GF-D8 (cell line): Measurements from ENCODE around the gene COPA.
A peak's percentile ranks its signal among the peaks of the same experiment; 100 is the strongest.
"Not testable (repeated sequence)": the region's sequence is repeated elsewhere in the genome, so short reads cannot be mapped to it uniquely, and the experiment has no call there.

ENCODE experiments used
- DNase-seq: peaks from one replicate; lab custom pipeline; 2025; lab: John Stamatoyannopoulos, UW

COPA gene

DNA sequence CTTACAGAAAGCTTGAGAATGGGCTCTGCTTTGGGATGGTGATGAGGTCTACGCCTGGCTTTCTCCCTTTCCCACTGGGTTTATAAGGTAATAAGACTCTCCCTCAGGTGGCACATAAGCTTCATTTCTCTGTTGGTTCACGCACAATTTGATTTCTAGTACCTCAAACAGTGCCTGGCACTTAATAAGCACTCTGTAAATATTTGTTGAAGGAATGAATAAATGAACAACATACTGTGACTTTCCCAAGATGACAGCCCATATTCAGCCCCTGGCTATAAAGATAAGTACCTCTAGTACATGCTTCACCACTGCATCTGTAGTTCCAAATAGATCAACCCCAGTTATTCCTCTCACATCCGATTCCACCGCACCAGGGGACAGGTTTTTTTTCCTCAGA lies 17.8 kb downstream of the COPA start:
- DNase-seq: no peak

DNA sequence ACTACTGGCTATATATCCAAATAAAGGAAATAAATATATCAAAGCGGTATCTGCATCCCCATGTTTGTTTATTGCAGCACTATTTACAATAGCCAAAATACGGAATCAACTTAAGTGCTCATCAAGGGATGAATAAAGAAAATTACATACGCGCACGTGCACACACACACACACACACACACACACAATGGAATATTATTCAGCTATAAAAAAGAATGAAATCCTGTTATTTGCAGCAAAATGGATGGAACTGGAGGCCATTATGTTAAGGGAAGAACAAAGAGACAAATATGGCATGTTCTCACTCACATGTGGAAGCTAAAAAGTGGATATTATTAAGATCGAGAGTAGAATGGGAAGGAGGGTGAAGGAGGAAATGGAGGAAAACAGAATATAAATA lies 20.2 kb downstream of the COPA start:
- no peak for DNase-seq

DNA sequence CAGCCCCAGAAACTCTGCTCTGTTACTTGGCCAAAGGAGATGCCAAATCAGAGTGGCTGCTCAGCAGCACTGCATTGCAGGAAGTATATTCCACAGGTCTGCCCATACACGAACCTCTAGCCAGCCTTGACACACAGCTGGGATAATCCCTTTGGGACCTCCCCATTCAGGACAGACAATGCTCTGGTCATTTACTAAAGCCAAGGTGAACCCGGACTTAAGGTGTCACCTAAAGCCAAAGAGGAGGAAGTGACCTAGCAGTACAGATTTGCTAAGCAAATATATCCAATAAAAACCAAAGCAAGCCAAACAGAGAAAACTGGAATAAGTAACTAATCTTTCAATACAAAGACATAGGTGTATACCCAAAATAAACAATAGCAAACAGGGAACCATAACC lies 27.7 kb downstream of the COPA start:
- DNase-seq: no peak

DNA sequence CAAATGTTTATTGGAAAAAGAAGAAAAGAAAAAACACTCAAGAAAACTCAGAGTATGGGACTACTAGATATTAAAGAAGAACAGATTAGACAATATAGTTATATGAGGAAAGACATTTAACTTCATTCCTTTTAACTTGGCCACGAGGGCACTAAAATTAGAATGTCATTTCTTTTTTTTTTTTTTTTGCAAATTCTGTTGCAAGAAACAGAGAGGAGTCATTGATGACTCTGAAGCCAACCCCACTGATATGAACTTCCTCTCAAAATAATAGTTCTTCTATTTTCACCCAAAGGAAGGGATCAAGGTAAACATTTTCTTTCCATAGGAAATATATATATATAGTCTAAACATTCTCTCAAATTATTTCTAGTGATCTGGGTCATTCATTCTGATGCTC lies 33.5 kb downstream of the COPA start:
- DNase-seq: no peak

DNA sequence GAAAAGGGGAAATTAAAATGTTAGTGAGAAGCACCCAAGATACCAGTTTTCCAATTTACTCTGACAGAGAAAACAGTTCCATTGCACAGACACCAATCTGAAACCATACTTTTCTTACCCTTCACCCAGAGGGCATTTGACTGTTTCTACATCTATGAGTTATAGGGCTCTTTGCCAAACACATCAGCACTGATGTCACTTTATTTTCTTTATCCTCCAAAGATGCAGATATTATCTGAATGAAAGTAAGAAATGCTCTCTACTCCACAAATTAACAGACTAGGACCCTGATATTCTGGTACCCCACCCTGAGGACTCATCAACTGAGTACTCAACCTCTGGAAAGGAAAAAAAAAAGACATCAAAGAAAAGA lies 33.9 kb downstream of the COPA start:
- DNase-seq: no peak

DNA sequence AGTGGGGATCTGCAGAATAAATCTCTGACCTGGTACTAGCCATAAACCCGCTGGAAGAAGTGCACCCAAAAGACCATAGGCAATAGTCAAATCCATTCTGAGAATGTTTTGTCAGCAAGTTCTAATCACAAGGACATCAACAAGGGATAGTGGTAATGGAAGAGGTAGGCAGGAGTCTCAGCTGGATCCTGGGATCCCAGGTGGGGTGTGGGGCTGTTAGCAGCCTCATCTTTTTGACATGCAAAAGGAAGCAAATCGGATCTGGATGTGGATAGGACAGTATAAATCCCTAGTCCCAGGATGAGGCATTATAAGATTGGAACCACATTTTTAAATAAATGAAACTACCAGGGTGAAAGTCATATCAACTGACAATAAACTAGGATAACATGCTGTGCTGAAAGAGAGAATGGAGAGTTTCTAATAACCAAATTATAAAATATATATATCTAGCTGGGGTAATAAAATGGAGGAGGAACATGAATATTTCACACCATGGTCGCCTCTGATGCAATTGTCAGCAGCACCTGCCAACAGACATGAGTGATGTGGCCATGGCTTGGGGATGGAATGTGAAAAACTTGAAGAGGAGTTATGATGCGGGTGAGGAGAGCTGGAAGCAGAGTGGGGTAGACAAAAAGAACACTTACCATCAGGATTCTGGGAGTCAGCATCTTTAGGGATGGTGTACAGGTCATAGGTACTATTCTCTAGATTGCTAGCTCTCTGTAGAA lies 34.4 kb downstream of the COPA start:
- DNase-seq: no peak

DNA sequence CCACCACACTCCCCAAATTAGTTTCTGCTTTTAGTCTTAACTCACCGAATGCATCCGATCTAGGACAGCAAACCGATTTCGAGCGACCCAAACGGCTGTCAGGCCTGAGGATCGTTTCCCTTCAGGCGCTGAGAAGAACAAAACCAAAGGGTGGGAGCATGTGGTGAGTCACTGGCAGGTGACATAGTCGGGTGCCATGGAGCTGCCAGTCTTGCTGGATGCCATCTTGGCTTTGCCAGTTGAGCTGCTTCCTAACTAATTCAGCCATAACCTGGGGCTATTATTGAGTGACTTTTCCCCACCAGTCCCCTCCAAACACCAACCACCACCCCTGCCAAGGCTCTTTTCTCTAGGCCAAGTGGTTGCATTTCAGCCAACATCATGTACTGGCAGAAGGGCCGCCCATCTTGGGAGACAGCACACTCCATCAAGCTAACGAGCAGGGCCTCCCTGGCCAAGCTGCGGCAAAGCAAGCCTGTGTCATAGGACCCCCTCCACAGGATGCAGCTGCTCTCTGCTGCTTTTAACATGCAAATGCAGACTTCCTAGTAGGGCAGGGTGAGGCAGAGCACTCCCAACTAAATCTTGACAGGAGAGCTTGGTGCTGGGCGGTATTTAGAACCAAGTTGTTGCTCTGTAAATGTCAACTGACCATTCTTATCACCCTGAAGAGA lies 35.8 kb downstream of the COPA start:
- DNase-seq: no peak

DNA sequence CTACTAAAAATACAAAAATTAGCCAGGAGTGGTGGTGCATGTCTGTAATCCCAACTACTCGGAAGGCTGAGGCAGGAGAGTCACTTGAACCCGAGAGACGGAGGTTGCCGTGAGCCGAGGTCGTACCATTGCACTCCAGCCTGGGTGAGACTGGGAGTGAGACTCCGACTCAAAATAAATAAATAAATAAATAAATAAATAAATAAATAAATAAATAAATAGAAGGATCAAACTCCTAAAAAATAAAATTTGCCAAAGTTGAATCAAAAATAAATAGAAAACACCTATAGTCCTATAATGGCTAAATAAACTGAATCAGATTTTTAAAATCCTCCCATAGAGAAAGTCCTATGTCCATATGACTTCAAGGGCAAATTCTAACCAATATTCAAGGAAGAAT lies 42.9 kb downstream of the COPA start:
- DNase-seq: no peak

DNA sequence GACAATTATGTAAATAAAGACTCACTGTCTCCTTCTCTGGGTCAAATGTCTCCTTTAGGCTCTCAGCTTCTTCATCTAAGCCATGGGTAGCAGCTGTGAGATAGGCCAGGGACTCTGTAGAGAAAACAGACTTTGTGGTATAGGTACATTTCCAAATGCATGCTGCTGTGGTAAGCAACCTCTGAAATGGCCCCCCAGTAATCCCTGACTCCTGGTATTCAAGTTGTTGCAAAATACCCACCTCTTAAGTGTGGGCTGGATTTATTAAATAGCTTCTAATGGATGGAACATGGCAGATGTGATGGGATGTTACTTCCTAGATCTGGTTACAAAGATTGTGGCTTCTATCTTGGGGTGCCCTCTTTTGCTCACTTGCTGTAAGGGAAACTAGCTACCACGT lies 47.0 kb downstream of the COPA start:
- DNase-seq: no peak

DNA sequence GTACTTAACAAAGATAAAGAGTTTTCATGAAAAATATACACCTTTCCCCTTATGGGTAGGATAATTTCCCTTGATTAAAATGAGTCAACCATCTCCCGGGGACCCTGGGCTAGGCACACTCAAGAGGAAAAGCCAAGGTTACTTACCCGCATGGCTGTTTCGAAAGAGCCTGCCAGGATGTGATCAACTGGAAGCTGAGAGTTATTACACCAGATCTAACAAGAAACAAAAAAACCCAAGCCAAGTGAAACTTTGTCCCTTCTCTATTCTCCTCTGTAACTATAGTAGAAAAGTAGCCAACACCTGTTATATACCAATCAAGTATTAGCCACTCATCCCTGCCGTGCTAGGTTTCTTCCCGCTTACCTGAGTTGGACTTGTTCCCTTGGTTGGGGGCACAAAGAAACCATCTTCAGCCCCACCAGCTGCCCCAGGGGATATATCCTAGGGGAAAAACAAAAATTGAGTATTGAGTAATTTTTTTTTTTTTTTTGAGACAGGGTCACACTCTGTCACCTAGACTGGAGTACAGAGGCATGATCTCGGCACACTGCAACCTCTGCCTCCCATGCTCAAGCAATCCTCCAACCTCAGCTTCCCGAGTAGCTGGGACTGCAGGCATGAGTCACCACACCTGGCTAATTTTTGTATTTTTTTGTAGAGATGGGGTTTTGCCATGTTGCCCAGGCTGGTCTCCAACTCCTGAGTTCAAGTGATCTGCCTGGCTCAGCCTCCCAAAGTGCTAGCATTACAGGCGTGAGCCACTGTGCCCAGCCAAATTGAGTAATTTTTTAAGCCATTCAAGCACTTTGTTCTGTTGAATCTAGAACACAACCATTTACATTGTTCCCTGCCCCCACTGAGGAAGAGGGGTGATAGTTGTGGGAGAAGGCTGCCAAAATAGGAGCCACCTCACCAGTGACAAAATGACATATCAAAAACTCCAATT lies 49.8 kb downstream of the COPA start:
- DNase-seq: no peak

DNA sequence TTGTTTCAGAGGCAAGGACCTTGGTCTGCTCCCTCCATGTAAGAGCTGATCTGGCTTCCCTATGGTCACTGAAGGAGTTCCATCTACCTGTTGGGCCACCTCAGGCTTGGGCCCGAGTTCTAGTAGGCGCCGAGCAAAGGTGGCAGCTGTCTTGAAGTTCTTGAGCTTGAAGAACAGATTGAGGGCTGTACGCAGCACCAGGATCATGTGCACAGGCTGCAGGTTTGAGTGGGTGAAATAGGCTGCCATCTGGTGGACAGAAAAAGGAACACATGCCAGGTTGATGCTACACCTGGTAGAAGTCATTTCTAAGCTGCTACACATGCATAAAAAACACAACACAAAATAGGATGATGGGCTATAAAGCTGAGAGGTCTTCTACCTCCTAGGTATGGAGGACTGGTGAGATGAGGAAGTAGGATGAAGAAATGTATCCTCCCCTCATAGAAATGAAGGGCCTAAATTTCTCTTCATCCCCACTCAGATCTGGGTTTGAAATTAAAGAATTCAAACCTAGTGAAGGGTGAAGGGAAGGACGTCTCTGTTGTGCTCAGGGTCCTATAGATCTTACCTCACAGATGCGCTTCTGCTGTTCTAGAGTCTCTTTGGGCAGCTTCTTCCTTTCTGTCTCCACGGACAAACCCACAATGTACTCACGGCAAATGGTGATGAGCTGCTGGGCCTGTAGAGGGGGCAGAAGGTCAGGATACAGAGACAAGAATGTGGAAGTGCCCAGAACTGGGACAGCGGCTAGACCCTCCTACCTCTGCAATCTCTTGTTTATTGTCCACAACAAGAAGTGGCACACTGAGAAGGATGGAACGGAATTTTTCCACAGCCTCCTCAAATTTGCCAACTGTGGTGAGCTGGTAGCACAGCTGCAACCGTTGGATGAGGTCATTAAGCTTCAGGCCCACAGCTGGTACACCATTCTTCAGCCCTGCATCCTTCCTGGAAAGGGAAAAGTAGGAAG lies 51.5 kb downstream of the COPA start:
- DNase-seq: no peak

DNA sequence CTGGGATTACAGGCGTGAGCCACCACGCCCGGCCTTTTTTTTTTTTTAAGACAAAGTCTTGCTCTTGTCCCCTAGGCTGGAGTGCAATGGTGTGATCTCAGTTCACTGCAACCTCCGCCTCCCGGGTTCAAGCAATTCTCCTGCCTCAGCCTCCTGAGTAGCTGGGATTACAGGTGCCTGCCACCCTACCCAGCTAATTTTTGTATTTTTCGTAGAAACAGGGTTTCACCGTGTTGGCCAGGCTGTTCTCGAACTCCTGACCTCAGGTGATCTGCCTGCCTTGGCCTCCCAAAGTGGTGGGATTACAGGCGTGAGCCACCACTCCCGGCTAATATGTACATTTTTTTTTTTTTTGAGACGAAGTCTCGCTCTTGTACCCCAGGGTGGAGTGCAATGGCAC lies 55.3 kb downstream of the COPA start:
- not testable (repeated sequence) for DNase-seq

DNA sequence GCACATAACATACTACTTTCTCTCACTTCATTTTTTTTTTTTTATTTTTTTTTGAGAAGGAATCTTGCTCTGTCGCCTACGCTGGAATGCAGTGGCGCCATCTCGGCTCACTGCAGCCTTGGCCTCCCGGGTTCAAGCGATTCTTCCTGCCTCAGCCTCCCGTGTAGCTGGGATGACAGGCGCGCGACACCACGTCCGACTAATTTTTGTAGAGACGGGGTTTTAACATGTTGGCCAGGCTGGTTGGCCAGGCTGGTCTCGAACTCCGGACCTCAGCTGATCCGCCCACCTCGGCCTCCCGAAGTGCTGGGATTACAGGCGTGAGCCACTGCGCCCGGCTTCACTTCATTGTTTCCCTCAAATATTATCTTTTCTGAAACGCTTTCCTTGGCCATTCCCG lies 57.5 kb downstream of the COPA start:
- DNase-seq: no peak

DNA sequence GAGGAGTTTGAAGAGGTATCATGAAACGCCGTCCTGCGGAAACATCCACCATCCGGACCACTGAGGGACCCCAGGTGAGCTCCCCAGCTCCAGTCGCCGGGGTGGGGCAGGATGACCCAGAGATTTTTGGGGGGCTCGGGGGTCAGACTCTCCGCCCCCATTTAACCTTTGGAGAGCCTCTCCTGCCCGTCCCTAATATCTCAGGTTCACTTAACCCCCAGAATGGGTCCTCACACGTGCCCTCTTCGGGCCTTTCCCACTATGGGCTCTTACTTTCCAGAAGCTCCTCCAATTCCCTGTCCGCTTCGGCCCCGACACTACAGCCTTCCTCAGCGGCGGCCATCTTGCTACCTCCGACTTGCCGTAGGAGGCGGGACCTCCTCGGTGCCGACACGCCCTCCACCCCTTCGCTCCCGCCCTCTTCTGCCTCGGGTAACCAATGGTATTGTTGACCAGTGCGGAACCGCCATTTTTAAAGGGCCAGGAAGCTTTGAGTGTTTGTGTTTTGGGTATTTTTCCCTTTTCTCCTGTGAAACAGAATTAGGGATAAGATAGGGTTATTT lies 58.2 kb downstream of the COPA start, which contains the start of gene PEX19:
TSS of gene PEX19 (minus strand) at position 352 of the 563 bp plus-strand sequence. CDS start at position 343, 9 bp downstream.
- peak; percentile 57 for DNase-seq

DNA sequence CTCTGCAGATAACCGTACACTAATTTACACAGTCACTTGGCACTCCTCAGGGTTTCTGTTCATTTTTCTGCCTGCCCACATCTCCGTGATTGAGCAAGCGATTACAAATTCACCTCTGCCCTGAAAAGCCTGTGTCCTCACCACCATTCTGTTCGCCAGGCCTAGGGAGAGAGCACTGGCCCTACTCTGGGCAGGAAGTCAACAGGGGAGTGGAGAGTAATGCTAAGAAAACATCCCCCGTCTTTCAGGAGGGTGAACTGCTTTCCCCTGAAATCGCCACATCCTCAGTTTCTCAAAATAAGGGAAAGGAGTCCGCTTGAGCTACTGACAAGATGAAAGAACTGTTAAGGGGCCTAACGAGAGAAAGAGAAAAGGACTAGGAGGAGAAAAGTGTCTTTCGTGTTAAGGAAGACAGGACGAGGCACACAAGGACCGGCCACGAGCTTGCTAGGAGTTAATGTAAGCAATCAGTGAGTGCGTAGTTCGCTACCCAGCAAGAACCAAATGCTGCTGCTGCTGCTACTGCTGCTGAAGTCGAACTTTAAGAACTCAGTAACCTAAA lies 58.7 kb downstream of the COPA start:
- DNase-seq: peak; percentile 46

DNA sequence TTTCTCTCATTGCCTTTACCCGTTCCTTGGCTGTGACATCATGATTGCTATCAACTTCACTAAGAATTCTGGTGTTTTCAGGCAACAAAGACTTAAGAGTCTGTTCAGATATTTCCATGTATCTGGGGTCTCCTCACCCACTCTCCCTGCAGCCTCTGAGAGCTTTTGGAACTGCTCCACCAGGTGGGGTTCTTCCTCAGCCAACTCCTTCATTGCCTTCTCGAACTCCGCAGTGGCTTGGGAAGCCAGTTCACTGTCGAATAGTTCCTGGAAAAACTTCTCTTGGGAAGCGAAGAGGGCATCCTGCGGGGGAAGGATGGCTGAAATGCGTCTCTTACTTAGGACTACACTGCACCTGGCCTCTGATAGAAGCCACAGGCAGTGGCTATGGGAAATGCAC lies 60.2 kb downstream of the COPA start:
- DNase-seq: no peak

DNA sequence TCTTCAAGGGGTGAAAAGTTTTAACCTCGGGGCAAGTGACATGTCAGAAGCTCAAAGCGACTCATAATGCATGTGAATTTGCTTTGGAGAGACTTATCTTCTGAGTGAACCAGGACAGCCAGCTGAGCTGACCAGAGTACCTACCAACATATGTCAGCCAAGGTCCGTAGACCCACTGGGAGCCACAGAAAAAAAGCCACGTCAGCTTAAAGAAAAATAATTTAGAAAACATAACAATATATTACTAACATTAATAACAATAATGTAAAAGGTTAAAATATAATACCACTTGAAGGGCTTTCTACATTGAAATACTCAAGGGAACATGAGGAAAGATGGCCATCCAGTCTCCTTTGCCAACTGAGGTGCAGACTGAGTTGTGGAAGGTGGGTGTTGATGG lies 65.1 kb downstream of the COPA start:
- DNase-seq: no peak

DNA sequence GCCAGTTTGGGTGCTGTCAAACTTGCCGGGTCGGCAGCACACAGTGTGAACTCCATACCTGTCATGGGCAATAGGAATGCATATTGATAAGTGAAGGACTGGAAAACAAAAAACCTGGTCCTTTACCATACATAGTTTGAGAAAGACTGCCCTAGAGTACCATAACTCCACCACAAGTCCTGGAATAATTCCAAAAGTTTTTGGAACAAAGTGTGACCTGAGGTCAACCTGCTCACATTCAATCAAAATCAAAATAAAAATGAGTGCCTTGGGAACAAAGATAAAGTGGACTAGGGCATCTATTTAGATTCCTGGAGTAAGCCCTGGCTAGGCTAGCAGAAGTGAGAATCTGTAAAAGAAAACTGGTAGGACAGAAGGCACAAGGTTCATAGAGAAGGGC lies 65.7 kb downstream of the COPA start:
- DNase-seq: no peak

DNA sequence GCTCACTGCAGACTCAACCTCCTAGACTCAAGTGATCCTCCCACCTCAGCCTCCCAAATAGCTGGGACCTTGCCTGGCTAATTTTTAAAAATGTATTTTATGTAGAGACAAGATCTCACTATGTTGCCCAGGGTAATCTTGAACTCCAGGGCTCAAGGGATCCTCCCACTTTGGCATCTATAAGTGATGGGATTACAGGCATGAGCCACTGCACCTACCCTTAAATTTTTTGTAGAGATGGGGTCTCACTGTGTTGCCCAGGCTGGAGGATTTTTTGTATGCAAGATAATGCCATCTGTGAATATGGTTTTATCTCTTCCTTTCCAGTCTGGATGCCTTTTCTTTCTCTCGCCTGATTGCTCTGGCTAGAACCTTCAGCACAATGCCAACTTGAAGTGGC lies 72.0 kb downstream of the COPA start:
- DNase-seq: no peak

DNA sequence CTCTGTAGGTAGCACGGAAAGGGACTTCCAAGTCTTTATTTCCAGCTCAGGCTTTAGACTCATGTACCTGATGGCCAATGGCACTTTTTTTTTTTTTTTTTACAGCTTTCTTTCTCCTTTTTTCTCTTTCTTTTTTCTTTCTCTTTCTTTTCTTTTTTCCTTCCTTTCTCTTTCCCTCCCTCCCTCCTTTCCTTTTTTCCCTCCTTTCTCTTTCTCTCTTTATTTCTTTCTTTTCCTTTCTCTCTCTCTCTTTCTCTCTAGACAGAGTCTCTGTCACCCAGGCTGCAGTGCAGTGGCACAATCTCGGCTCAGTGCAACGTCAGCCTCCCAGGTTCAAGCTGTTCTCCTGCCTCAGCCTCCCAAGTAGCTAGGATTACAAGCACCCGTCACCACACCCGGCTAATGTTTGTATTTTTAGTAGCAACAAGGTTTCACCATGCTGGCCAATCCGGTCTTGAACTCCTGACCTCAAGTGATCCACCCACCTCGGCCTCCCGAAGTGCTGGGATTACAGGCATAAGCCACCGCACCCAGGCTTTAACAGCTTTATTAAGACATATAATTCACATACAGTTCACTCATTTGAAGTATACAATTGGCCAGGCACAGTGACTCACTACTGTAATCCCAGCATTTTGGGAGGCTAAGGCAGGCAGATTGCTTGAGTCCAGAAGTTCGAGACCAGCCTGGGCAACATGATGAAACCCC lies 75.6 kb downstream of the COPA start:
- no peak for DNase-seq
